Mucosa of stomach (tissue), 1 donor: ENCODE measurements around the gene KIAA0825.
"Not testable (repeated sequence)": the region's sequence is repeated elsewhere in the genome, so short reads cannot be mapped to it uniquely, and the experiment has no call there.

Experiments
- H3K27me3 ChIP-seq: one replicate; pipeline ENCODE4 v1.7.0; 2013; ENCODE audit warnings: mild to moderate bottlenecking, low read length; ENCODE audit not compliant: control insufficient read depth, insufficient read depth
- H3K36me3 ChIP-seq: one replicate; pipeline ENCODE4 v1.7.0; 2013; ENCODE audit warnings: low read length; ENCODE audit not compliant: control insufficient read depth, insufficient read depth
- H3K4me1 ChIP-seq: one replicate; pipeline ENCODE4 v1.7.0; 2013; ENCODE audit warnings: mild to moderate bottlenecking, low read length; ENCODE audit not compliant: control insufficient read depth, insufficient read depth
- H3K4me3 ChIP-seq: one replicate; pipeline ENCODE4 v1.7.0; 2013; ENCODE audit warnings: low read length
- H3K9ac ChIP-seq: one replicate; pipeline ENCODE4 v1.7.0; 2013; ENCODE audit warnings: mild to moderate bottlenecking, low read length, moderate library complexity
- H3K9me3 ChIP-seq: one replicate; pipeline ENCODE4 v1.7.0; 2013; ENCODE audit warnings: mild to moderate bottlenecking, low read length, moderate library complexity; ENCODE audit not compliant: control insufficient read depth
- donor health status: Pancreatic carcinoma.

The KIAA0825 gene

DNA sequence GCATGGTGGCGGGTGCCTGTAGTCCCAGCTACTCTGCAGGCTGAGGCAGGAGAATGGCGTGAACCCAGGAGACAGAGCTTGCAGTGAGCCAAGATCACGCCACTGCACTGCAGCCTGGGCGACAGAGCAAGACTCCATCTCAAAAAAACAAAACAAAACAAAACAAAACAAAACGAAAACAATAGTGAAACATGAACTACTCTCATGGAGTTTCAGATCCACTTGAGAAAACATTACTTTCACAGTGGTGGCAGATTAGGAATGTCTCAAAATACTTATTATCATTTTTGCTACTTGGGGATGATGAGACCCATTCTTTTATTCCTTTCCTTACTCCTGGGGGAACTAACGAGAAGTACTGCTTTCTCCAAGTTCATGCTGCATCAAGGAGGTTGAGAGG lies 448.2 kb downstream of the KIAA0825 start:
- not testable (repeated sequence) for H3K4me3 ChIP-seq, H3K4me1 ChIP-seq, H3K36me3 ChIP-seq, H3K9me3 ChIP-seq, H3K27me3 ChIP-seq, H3K9ac ChIP-seq

GRCh38 chr5:94168151-94168550 lies 450.3 kb downstream of the KIAA0825 start:
- H3K4me1 ChIP-seq: no peaks in the 10 kb centered on the region
- no peaks in the 10 kb centered on the region for H3K36me3 ChIP-seq
- no peak overlapping the region for H3K4me3 ChIP-seq
- no peaks in the 10 kb centered on the region for H3K9me3 ChIP-seq
- no peaks in the 10 kb centered on the region for H3K27me3 ChIP-seq
- no peak overlapping the region for H3K9ac ChIP-seq

- Histone ChIP-seq H3K4me3 (no peak overlapping the region), H3K4me1 (no peaks in the 10 kb centered on the region), H3K27me3 (no peaks in the 10 kb centered on the region), H3K9me3 (no peaks in the 10 kb centered on the region), H3K36me3 (no peaks in the 10 kb centered on the region), H3K9ac (no peak overlapping the region)
Measured at GRCh38 chr5:94161801-94162200, 456.6 kb downstream of the KIAA0825 start.

DNA sequence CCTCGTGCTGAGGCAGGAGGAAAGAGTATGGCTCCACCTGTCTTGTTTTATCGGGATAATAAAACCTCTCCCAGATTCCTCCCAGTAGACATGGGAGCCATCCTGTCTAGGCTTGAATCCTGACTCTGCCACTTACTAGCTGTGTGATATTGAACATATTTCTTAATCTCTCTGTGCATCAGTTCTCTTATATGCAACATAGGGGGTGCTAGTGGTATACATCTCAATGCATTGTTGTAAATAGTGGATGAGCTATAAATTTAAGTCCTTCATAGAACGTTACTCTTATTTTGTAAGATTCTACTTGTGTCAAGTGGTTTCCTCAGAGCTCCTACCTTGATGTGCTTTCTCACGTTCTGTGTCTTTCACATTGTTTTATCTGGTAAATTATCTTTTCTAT lies 459.3 kb downstream of the KIAA0825 start:
- Histone ChIP-seq H3K4me1 (no peaks in the 10 kb centered on the region), H3K9me3 (no peaks in the 10 kb centered on the region)

DNA sequence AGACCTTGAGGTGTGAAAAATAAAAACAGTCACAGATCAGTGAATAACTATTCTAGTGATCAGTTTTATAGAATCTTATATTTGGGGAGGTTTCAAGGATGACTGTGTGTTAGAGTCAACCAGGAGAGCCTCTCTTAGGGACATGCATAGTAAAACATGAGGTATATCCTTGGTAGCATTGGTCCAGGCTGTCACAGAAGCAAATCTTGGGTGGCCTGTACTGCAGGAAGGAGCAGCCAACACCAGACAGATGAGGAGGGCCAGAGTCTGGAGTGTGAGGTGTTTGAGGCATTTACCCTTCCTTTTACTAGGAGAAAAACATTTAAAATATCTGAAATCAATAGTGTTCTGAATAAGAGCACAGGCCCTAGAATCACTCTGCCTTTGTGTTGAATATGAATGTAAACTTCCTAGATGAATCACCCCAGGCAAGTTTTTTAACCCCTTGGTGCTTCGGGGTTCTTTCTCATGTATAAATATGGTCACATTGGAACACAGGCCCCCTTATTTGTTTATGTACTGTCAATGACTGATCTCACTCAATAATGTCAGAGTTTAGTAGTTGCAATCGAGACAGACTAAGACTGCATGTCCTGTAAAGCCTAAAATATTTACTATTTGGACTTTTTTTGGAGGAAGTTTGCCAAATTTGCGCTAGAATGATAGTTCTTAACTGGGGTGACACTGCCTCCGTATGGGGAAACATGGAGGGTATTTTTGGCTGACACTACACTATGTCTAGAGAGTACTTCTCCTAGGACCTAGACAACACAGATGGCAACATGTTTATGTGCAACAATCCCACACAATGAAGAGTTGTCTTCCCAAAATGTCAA lies 460.5 kb downstream of the KIAA0825 start:
- H3K9ac ChIP-seq: no peak overlapping the region
- no peak overlapping the region for H3K4me3 ChIP-seq
- no peaks in the 10 kb centered on the region for H3K36me3 ChIP-seq
- H3K9me3 ChIP-seq: no peaks in the 10 kb centered on the region
- H3K27me3 ChIP-seq: no peaks in the 10 kb centered on the region
- H3K4me1 ChIP-seq: no peaks in the 10 kb centered on the region

More for the DNA sequence above, 459.3 kb downstream of the KIAA0825 start:
- no peak overlapping the region for H3K4me3 ChIP-seq
- no peaks in the 10 kb centered on the region for H3K36me3 ChIP-seq
- no peak overlapping the region for H3K9ac ChIP-seq
- H3K27me3 ChIP-seq: no peaks in the 10 kb centered on the region

DNA sequence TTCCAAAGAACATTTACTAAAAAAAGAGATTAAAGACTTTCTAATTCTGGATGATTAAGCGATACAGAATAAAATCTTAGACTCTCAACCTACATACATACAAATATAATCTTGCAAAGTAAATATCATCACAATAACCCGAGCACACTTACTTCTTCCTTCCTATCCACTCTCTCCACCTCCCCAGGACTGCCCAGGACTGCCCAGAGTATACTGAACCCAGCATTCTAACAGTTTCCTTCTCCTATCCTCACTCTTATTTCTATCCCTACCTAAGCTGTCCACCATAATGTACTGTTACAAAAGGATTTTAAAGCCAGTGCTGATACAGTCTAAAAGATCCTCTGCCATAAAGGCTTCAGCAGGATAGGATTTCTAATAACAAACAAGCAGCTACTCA lies 463.7 kb downstream of the KIAA0825 start:
- Histone ChIP-seq H3K27me3 (no peaks in the 10 kb centered on the region), H3K9me3 (no peaks in the 10 kb centered on the region), H3K9ac (no peak overlapping the region), H3K4me3 (no peak overlapping the region), H3K36me3 (no peaks in the 10 kb centered on the region), H3K4me1 (no peaks in the 10 kb centered on the region)

GRCh38 chr5:94153736-94154450 lies 464.5 kb downstream of the KIAA0825 start:
- no peaks in the 10 kb centered on the region for H3K9me3 ChIP-seq
- no peaks in the 10 kb centered on the region for H3K36me3 ChIP-seq
- H3K9ac ChIP-seq: no peak overlapping the region
- H3K27me3 ChIP-seq: no peaks in the 10 kb centered on the region
- no peak overlapping the region for H3K4me3 ChIP-seq
- H3K4me1 ChIP-seq: no peaks in the 10 kb centered on the region

DNA sequence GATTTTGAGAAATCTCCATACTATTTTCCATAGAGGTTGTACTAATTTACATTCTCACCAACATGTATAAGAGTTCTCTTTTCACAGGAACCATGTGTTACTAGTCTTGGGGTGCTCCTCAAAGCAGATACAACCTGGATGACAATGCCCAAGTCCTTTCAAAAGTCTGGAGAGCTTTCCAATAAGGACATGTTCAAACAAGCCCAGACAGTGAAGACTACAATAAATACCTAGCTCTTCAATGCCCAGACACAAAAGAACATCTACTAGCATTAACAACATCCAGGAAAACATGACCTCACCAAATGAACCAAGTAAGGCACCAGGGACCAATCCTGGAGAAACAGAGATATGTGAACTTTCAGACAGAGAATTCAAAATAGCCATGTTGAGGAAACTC lies 474.8 kb downstream of the KIAA0825 start:
- H3K4me3 ChIP-seq, H3K27me3 ChIP-seq, H3K9ac ChIP-seq, H3K36me3 ChIP-seq, H3K4me1 ChIP-seq, H3K9me3 ChIP-seq: not testable (repeated sequence)

DNA sequence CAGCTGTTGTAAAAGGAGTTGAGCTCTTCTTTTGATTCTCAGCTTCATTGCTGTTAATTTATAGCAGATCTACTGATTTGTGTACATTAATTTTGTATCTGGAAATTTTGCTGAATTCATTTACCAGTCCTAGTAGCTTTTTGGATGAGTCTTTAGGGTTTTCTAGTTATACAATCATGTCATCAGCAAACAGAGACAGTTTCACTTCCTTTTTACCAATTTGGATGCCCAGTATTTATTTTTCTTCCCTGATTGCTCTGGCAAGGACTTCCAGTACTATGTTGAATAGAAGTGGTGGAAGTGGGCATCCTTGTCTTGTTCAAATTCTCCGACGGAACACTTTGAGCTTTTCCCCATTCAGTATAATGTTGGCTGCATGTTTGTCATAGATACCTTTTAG lies 478.1 kb downstream of the KIAA0825 start:
- Histone ChIP-seq H3K4me3 (no peak overlapping the region), H3K9ac (no peak overlapping the region), H3K27me3 (no peaks in the 10 kb centered on the region), H3K4me1 (no peaks in the 10 kb centered on the region), H3K36me3 (no peaks in the 10 kb centered on the region), H3K9me3 (no peaks in the 10 kb centered on the region)

GRCh38 chr5:94130077-94130476 lies 488.3 kb downstream of the KIAA0825 start:
- H3K27me3 ChIP-seq: no peaks in the 10 kb centered on the region
- no peaks in the 10 kb centered on the region for H3K4me1 ChIP-seq
- no peaks in the 10 kb centered on the region for H3K36me3 ChIP-seq
- H3K4me3 ChIP-seq: no peak overlapping the region
- no peak overlapping the region for H3K9ac ChIP-seq
- H3K9me3 ChIP-seq: no peaks in the 10 kb centered on the region

DNA sequence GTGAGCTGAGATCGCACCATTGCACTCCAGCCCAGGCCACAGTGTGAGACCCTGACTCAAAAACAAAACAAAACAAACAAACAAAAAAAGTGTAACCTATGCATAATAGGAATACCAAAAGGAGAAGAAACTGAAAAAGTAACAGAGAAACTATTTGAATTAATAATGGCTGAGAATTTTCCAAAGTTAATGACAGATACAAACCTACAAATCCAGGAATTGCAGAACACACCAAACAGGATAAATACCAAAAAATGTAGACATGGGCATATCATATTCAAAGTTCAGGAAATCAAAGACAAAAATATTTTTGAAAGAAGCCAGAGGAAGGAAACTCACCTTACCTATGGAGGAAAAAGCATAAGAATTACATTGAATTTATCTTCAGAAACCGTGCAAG lies 493.3 kb downstream of the KIAA0825 start:
- Histone ChIP-seq H3K9ac (no peak overlapping the region), H3K9me3 (no peaks in the 10 kb centered on the region), H3K27me3 (no peaks in the 10 kb centered on the region), H3K4me1 (no peaks in the 10 kb centered on the region), H3K4me3 (no peak overlapping the region), H3K36me3 (no peaks in the 10 kb centered on the region)

- H3K9me3 ChIP-seq, H3K9ac ChIP-seq, H3K4me3 ChIP-seq, H3K27me3 ChIP-seq, H3K4me1 ChIP-seq, H3K36me3 ChIP-seq: not testable (repeated sequence)
Measured at GRCh38 chr5:94116317-94116716, 502.1 kb downstream of the KIAA0825 start.
